GM23248 (cell line): ENCODE measurements around the gene PHF21B. TPM values are rescaled to one million over a fixed set of nuclear protein-coding genes. Genes with fewer than 3 reads are reported as not detected.
"Not testable (repeated sequence)": the region's sequence is repeated elsewhere in the genome, so short reads cannot be mapped to it uniquely, and the experiment has no call there.

Experiments
- DNase-seq: peaks from one replicate; pipeline ENCODE4 v3.0.0-alpha.2; 2015
- H2AFZ ChIP-seq: fragments of 200-600 bp; sonication (generic); 2 replicates; pipeline ENCODE4 v1.6.1; 2016; ENCODE audit warnings: antibody characterized with exemption
- H3F3A ChIP-seq: fragments of 200-600 bp; sonication (generic); 2 replicates; pipeline ENCODE4 v1.6.1; 2016; ENCODE audit warnings: mild to moderate bottlenecking, antibody characterized with exemption, mixed run types; ENCODE audit not compliant: insufficient read depth
- H3K27ac ChIP-seq: fragments of 200-600 bp; sonication (generic); 2 replicates; pipeline ENCODE4 v1.5.1; 2016; ENCODE audit warnings: mild to moderate bottlenecking
- H3K27me3 ChIP-seq: fragments of 200-600 bp; sonication (generic); replicated peaks from 2 replicates; pipeline ENCODE4 v1.6.1; 2016; ENCODE audit warnings: mild to moderate bottlenecking; ENCODE audit not compliant: insufficient read depth
- H3K36me3 ChIP-seq: fragments of 200-600 bp; sonication (generic); 2 replicates; pipeline ENCODE4 v1.6.1; 2016; ENCODE audit warnings: low read depth, mild to moderate bottlenecking
- H3K4me1 ChIP-seq: fragments of 200-600 bp; sonication (generic); 2 replicates; pipeline ENCODE4 v1.6.1; 2016; ENCODE audit warnings: mild to moderate bottlenecking; ENCODE audit not compliant: insufficient read depth
- H3K4me2 ChIP-seq: fragments of 200-600 bp; sonication (generic); one replicate; pipeline ENCODE4 v1.6.1; 2016; ENCODE audit warnings: mild to moderate bottlenecking; ENCODE audit not compliant: unreplicated experiment
- H3K4me3 ChIP-seq: fragments of 200-600 bp; sonication (generic); 2 replicates; pipeline ENCODE4 v1.5.1; 2016; ENCODE audit warnings: mild to moderate bottlenecking
- H3K79me2 ChIP-seq: fragments of 200-600 bp; sonication (generic); 2 replicates; pipeline ENCODE4 v1.6.1; 2016; ENCODE audit warnings: mild to moderate bottlenecking; ENCODE audit not compliant: insufficient read depth
- H3K9ac ChIP-seq: fragments of 200-600 bp; sonication (generic); 2 replicates; pipeline ENCODE4 v1.6.1; 2016; ENCODE audit warnings: mild to moderate bottlenecking
- H3K9me2 ChIP-seq: fragments of 200-600 bp; sonication (generic); 2 replicates; pipeline ENCODE4 v1.6.1; 2016; ENCODE audit warnings: mixed run types, mild to moderate bottlenecking, moderate library complexity; ENCODE audit not compliant: insufficient read depth
- H3K9me3 ChIP-seq: fragments of 200-600 bp; sonication (generic); one replicate; pipeline ENCODE4 v1.6.1; 2017; ENCODE audit warnings: low read depth
- H4K20me1 ChIP-seq: fragments of 200-600 bp; sonication (generic); 2 replicates; pipeline ENCODE4 v1.6.0; 2016; ENCODE audit not compliant: insufficient read depth
- EZH2 ChIP-seq: fragments of 200-600 bp; sonication (generic); IDR thresholded peaks from 2 replicates; pipeline ENCODE4 v1.6.1; 2018; ENCODE audit warnings: antibody characterized with exemption, mild to moderate bottlenecking; ENCODE audit not compliant: insufficient read depth, poor library complexity, severe bottlenecking
- EZH2phosphoT487 ChIP-seq: fragments of 200-600 bp; sonication (generic); IDR thresholded peaks from 2 replicates; pipeline ENCODE4 v1.6.1; 2018; ENCODE audit warnings: antibody characterized with exemption, moderate library complexity, mild to moderate bottlenecking, low read depth; ENCODE audit not compliant: insufficient read depth
- WGBS, 2 experiments: methylation state at CpG; one replicate each; pipeline ENCODE4 v1.1.6; 2015 to 2017; ENCODE audit warnings: low lambda C conversion rate in 2 of 2, low coverage in 1 of 2; ENCODE audit errors: missing lambda C conversion rate in 2 of 2; 5-methylcytosine and 5-hydroxymethylcytosine counted together
- in situ Hi-C: fragments of 300-500 bp; cut with MboI; formaldehyde crosslinking; loops from 2 replicates; pipeline ENCODE4 v1.15.0; 2020
- polyA plus RNA-seq: library from polyadenylated mRNA; unstranded; fragments of >200 nt; fragmentation: Nextera tagmentation; extraction: Ambion mirVana; gene quantifications from 2 replicates; pipeline ENCODE4 v1.2.1, GENCODE V29; 2016
- total RNA-seq: library from RNA; depleted of rRNA; stranded (reverse); fragments of >200 nt; shearing (Covaris generic); gene quantifications from 2 replicates; pipeline ENCODE4 v1.2.3, GENCODE V29; 2014

PHF21B gene
- total and polyA plus RNA-seq, 2 experiments from 2014 or later: not detected

- WGBS, 2 experiments: 69 to 75% methylated on average over 19 to 21 of the region's 21 CpGs
- Histone ChIP-seq H3K4me3 (no peak overlapping the region), H2AFZ (no peak overlapping the region), H3K9ac (no peak overlapping the region), H3K4me1 (no peaks in the 10 kb centered on the region), H3K9me3 (no peaks in the 10 kb centered on the region), H3K9me2 (no peaks in the 10 kb centered on the region), H3K27me3 (peaks cover 6% of the 10 kb centered on the region; the same call in 1 of the 2 replicates), H3K36me3 (no peaks in the 10 kb centered on the region), H4K20me1 (no peaks in the 10 kb centered on the region), H3K4me2 (no peak overlapping the region), H3K79me2 (no peaks in the 10 kb centered on the region), H3F3A (no peaks in the 10 kb centered on the region), H3K27ac (no peak overlapping the region)
- DNase-seq: no peak
- TF ChIP-seq EZH2phosphoT487 (no peak), EZH2 (no peak)
- in situ Hi-C loops: no loop called here
These were observed 103.4 kb downstream of the PHF21B start for GRCh38 chr22:44906248-44906936.

GRCh38 chr22:44904492-44905152 is 105.2 kb downstream of the PHF21B start:
- H3F3A ChIP-seq, H4K20me1 ChIP-seq, H3K9me3 ChIP-seq, H3K4me3 ChIP-seq, H3K4me1 ChIP-seq, H3K27me3 ChIP-seq, in situ Hi-C loops, H3K27ac ChIP-seq, H3K9me2 ChIP-seq, DNase-seq, H3K4me2 ChIP-seq, H2AFZ ChIP-seq, H3K79me2 ChIP-seq, H3K9ac ChIP-seq, H3K36me3 ChIP-seq: not testable (repeated sequence)
- 0 to 1% methylated on average over 3 to 4 of the region's 5 CpGs for WGBS, 2 experiments

- H3K36me3 ChIP-seq, H3K4me3 ChIP-seq, H3K4me2 ChIP-seq, H3K9me2 ChIP-seq, H4K20me1 ChIP-seq, H3K9ac ChIP-seq, H3F3A ChIP-seq, H3K27ac ChIP-seq, H3K4me1 ChIP-seq, in situ Hi-C loops, H3K27me3 ChIP-seq, H3K9me3 ChIP-seq, DNase-seq, H3K79me2 ChIP-seq, H2AFZ ChIP-seq: not testable (repeated sequence)
- no CpG with 5 or more reads among the region's 2 CpGs for WGBS, 2 experiments
These were observed 106.6 kb downstream of the PHF21B start for GRCh38 chr22:44903164-44903563.

- in situ Hi-C loops: no loop called here
- H3K9me3 ChIP-seq: no peaks in the 10 kb centered on the region
- peaks cover 6% of the 10 kb centered on the region; the same call in 1 of the 2 replicates for H3K27me3 ChIP-seq
- H3K79me2 ChIP-seq: no peaks in the 10 kb centered on the region
- H3K36me3 ChIP-seq: no peaks in the 10 kb centered on the region
- no peaks in the 10 kb centered on the region for H3K9me2 ChIP-seq
- no peaks in the 10 kb centered on the region for H3F3A ChIP-seq
- H3K9ac ChIP-seq: no peak overlapping the region
- no peaks in the 10 kb centered on the region for H4K20me1 ChIP-seq
- no peak overlapping the region for H3K4me2 ChIP-seq
- no peak overlapping the region for H2AFZ ChIP-seq
- H3K27ac ChIP-seq: no peak overlapping the region
- no peak overlapping the region for H3K4me3 ChIP-seq
- TF ChIP-seq EZH2: no peak
- 29 to 34% methylated on average over 2 of the region's 2 CpGs for WGBS, 2 experiments
- peak; percentile 4 for DNase-seq
- H3K4me1 ChIP-seq: no peaks in the 10 kb centered on the region
These were observed 108.5 kb downstream of the PHF21B start for GRCh38 chr22:44901301-44901700.

GRCh38 chr22:44898236-44898635 is 111.6 kb downstream of the PHF21B start:
- Histone ChIP-seq H2AFZ (no peak overlapping the region), H4K20me1 (no peaks in the 10 kb centered on the region), H3K4me2 (no peak overlapping the region), H3K9ac (no peak overlapping the region), H3K27me3 (no peaks in the 10 kb centered on the region), H3F3A (no peaks in the 10 kb centered on the region), H3K9me3 (no peaks in the 10 kb centered on the region), H3K36me3 (no peaks in the 10 kb centered on the region), H3K27ac (no peak overlapping the region), H3K79me2 (no peaks in the 10 kb centered on the region), H3K4me3 (no peak overlapping the region), H3K4me1 (no peaks in the 10 kb centered on the region), H3K9me2 (no peaks in the 10 kb centered on the region)
- no peak for DNase-seq
- no peak for TF ChIP-seq EZH2phosphoT487
- TF ChIP-seq EZH2: no peak
- 60 to 64% methylated on average over 5 to 6 of the region's 6 CpGs for WGBS, 2 experiments
- in situ Hi-C loops: no loop called here
